Prostate gland (tissue), 2 donors: ENCODE data around the gene TMEM253. TPM values are rescaled to one million over a fixed set of nuclear protein-coding genes. Genes with fewer than 3 reads are reported as not detected.

Source experiments
- DNase-seq: peaks from one replicate; pipeline ENCODE4 v3.0.0-alpha.2; 2019; ENCODE audit warnings: low spot score
- H3K27ac ChIP-seq, 2 donors: fragments of 200-600 bp; sonication (generic); 2 replicates each; pipeline ENCODE4 v1.5.1; 2017 to 2019
- H3K27me3 ChIP-seq: fragments of 200-600 bp; sonication (generic); replicated peaks from 2 replicates; pipeline ENCODE4 v1.5.1; 2019; ENCODE audit not compliant: insufficient read depth
- H3K36me3 ChIP-seq, 2 donors: fragments of 200-600 bp; sonication (generic); 1 replicate in 1 of 2; 2 replicates in 1 of 2; pipeline versions ENCODE4 v1.5.1 to v1.8.1; 2017 to 2019
- H3K4me1 ChIP-seq: fragments of 200-600 bp; sonication (generic); replicated peaks from 2 replicates; pipeline ENCODE4 v1.5.1; 2019
- H3K4me3 ChIP-seq, 2 donors: fragments of 200-600 bp; sonication (generic); 2 replicates each; pipeline ENCODE4 v1.5.1; 2017 to 2019
- H3K9me3 ChIP-seq: fragments of 200-600 bp; sonication (generic); 2 replicates; pipeline ENCODE4 v1.5.1; 2017
- CTCF ChIP-seq, 4 experiments: fragments of 200-600 bp in 2 of 4; fragments of 450-650 bp in 2 of 4; sonication (generic) in 2 of 4; IDR thresholded peaks; 1 replicate in 3 of 4; 2 replicates in 1 of 4; pipeline ENCODE4 v1.5.1; 2016 to 2019; ENCODE audit warnings: antibody characterized with exemption in 4 of 4, mild to moderate bottlenecking in 2 of 4, moderate library complexity in 2 of 4
- POLR2A ChIP-seq: fragments of 450-650 bp; IDR thresholded peaks from one replicate; pipeline ENCODE4 v1.6.1; 2016; ENCODE audit warnings: antibody characterized with exemption, mild to moderate bottlenecking
- POLR2AphosphoS5 ChIP-seq: sonication (generic); formaldehyde crosslinking; IDR thresholded peaks from one replicate; pipeline ENCODE4 v1.6.1; 2017; ENCODE audit warnings: antibody characterized with exemption
- WGBS: methylation state at CpG from one replicate; pipeline ENCODE4 v1.1.5; 2018; 5-methylcytosine and 5-hydroxymethylcytosine counted together
- intact Hi-C: fragments of 100-400 bp; cut with DNase I; formaldehyde crosslinking; loops from one replicate; pipeline ENCODE4 v1.14.2; 2022
- total RNA-seq, 2 donors: library from RNA; depleted of rRNA; stranded (reverse); fragments of >200 nt; gene quantifications; one replicate each; pipeline ENCODE4 v1.1.0, GENCODE V29; 2016

The TMEM253 gene
- total RNA-seq, 2 donors from 2014 or later: not detected

- Histone ChIP-seq H3K27me3 (no peaks in the 10 kb centered on the region), H3K27ac (no peak overlapping the region), H3K4me1 (no peaks in the 10 kb centered on the region), H3K36me3 (no peaks in the 10 kb centered on the region), H3K9me3 (no peaks in the 10 kb centered on the region), H3K4me3 (no peak overlapping the region)
- WGBS: 27% methylated on average over 1 of the region's 1 CpG
- DNase-seq: no peak
- TF ChIP-seq CTCF (IDR thresholded peaks at IDR 0.05) (no peak), POLR2A (no peak), POLR2AphosphoS5 (no peak)
- intact Hi-C loops: no loop called here
Observed at GRCh38 chr14:21121122-21121521, 20.3 kb downstream of the TMEM253 start.

- TF ChIP-seq POLR2AphosphoS5: no peak
- TF ChIP-seq CTCF (IDR thresholded peaks at IDR 0.05): no peak
- TF ChIP-seq POLR2A: no peak
- WGBS: 93% methylated on average over 1 of the region's 1 CpG
- H3K27me3 ChIP-seq: no peaks in the 10 kb centered on the region
- H3K4me3 ChIP-seq: no peak overlapping the region
- no peak overlapping the region for H3K27ac ChIP-seq
- intact Hi-C loops: no loop called here
- no peaks in the 10 kb centered on the region for H3K9me3 ChIP-seq
- no peak for DNase-seq
- H3K36me3 ChIP-seq: no peaks in the 10 kb centered on the region
- H3K4me1 ChIP-seq: no peaks in the 10 kb centered on the region
Observed at GRCh38 chr14:21123429-21123828, 22.6 kb downstream of the TMEM253 start.

- no peaks in the 10 kb centered on the region for H3K9me3 ChIP-seq
- TF ChIP-seq CTCF (IDR thresholded peaks at IDR 0.05) (no peak), POLR2AphosphoS5 (no peak), POLR2A (no peak)
- 68% methylated on average over 1 of the region's 1 CpG for WGBS
- H3K27ac ChIP-seq: no peak overlapping the region
- no peaks in the 10 kb centered on the region for H3K27me3 ChIP-seq
- H3K4me3 ChIP-seq: no peak overlapping the region
- H3K4me1 ChIP-seq: no peaks in the 10 kb centered on the region
- H3K36me3 ChIP-seq: no peaks in the 10 kb centered on the region
- intact Hi-C loops: no loop called here
- no peak for DNase-seq
Observed at GRCh38 chr14:21133901-21134300, 33.0 kb downstream of the TMEM253 start.

GRCh38 chr14:21136024-21136423 is 35.2 kb downstream of the TMEM253 start:
- intact Hi-C loops: no loop called here
- H3K27ac ChIP-seq: no peak overlapping the region
- H3K9me3 ChIP-seq: no peaks in the 10 kb centered on the region
- no peaks in the 10 kb centered on the region for H3K4me1 ChIP-seq
- WGBS: 24% methylated on average over 1 of the region's 1 CpG
- H3K27me3 ChIP-seq: no peaks in the 10 kb centered on the region
- no peak for DNase-seq
- no peak overlapping the region for H3K4me3 ChIP-seq
- no peaks in the 10 kb centered on the region for H3K36me3 ChIP-seq
- TF ChIP-seq POLR2AphosphoS5 (no peak), POLR2A (no peak), CTCF (IDR thresholded peaks at IDR 0.05) (peak in 3 of 4 experiments; percentile 29 to 38 (median 35))

GRCh38 chr14:21142357-21142756 is 41.5 kb downstream of the TMEM253 start:
- no peaks in the 10 kb centered on the region for H3K36me3 ChIP-seq
- H3K27me3 ChIP-seq: no peaks in the 10 kb centered on the region
- H3K9me3 ChIP-seq: no peaks in the 10 kb centered on the region
- H3K4me3 ChIP-seq: no peak overlapping the region
- H3K27ac ChIP-seq: no peak overlapping the region
- WGBS: 89% methylated on average over 1 of the region's 1 CpG
- TF ChIP-seq CTCF (IDR thresholded peaks at IDR 0.05): no peak
- no peak for TF ChIP-seq POLR2A
- no peak for TF ChIP-seq POLR2AphosphoS5
- DNase-seq: no peak
- intact Hi-C loops: no loop called here
- no peaks in the 10 kb centered on the region for H3K4me1 ChIP-seq
